Measurements from ENCODE around the gene PAM16. TPM values are rescaled to one million over a fixed set of nuclear protein-coding genes. Genes with fewer than 3 reads are reported as not detected.

PAM16 gene
- total RNA-seq, 4 donors from 2014 or later, result 26.5 to 40.5 (median 29.2) TPM

GRCh38 chr16:4301177-4301576, 49.9 kb downstream of the PAM16 start:
- H3K27me3 ChIP-seq, result no peaks in the 10 kb centered on the region
- no peaks in the 10 kb centered on the region for H3K9me3 ChIP-seq
- H3K27ac ChIP-seq, result no peak overlapping the region
- peaks cover 12 to 19% (median 16%) of the 10 kb centered on the region in 4 donors for H3K4me1 ChIP-seq
- no peak overlapping the region for H3K4me3 ChIP-seq
- intact Hi-C loops (cut with DNase I; ENCODE audit: low total_unique reads), result no loop called here
- TF ChIP-seq CTCF (IDR thresholded peaks at IDR 0.05) (no peak), POLR2AphosphoS5 (IDR thresholded peaks at IDR 0.05) (no peak), POLR2A (IDR thresholded peaks at IDR 0.05) (no peak), EP300 (IDR thresholded peaks at IDR 0.05; ENCODE audit: low read depth) (no peak)
- DNase-seq, result no peak
- 90 to 97% methylated on average over 2 to 4 of the region's 4 CpGs for WGBS, 2 donors (ENCODE audit: low coverage in 1 of 2)
- no peaks in the 10 kb centered on the region for H3K36me3 ChIP-seq
- in situ Hi-C loops (cut with MboI; ENCODE audit: low pct_ligation_motif_present in 1 of 4, low pct_unique_long_range_greater_than_20kb in 1 of 4, low sequenced_read_pairs in 3 of 4), result no loop called here

GRCh38 chr16:4298761-4299522, 52.2 kb downstream of the PAM16 start:
- H3K4me3 ChIP-seq, result no peak overlapping the region
- H3K4me1 ChIP-seq, result peaks cover 15 to 24% (median 20%) of the 10 kb centered on the region in 4 donors
- intact Hi-C loops (cut with DNase I; ENCODE audit: low total_unique reads), result no loop called here
- no peaks in the 10 kb centered on the region for H3K9me3 ChIP-seq
- H3K27me3 ChIP-seq, result no peaks in the 10 kb centered on the region
- peak; percentile 88 for DNase-seq
- in situ Hi-C loops (cut with MboI; ENCODE audit: low pct_ligation_motif_present in 1 of 4, low pct_unique_long_range_greater_than_20kb in 1 of 4, low sequenced_read_pairs in 3 of 4), result no loop called here
- no peaks in the 10 kb centered on the region for H3K36me3 ChIP-seq
- TF ChIP-seq POLR2AphosphoS5 (IDR thresholded peaks at IDR 0.05) (peak; percentile 28 to 73 (median 71)), POLR2A (IDR thresholded peaks at IDR 0.05) (no peak), CTCF (IDR thresholded peaks at IDR 0.05) (no peak), EP300 (IDR thresholded peaks at IDR 0.05; ENCODE audit: low read depth) (no peak)
- WGBS, 2 donors (ENCODE audit: low coverage in 1 of 2), result 29 to 60% methylated on average over 2 to 15 of the region's 15 CpGs
- H3K27ac ChIP-seq, result peak overlapping the region; percentile 71 to 89 (median 81)

GRCh38 chr16:4297480-4297879, 53.6 kb downstream of the PAM16 start:
- 86 to 97% methylated on average over 5 to 6 of the region's 6 CpGs for WGBS, 2 donors (ENCODE audit: low coverage in 1 of 2)
- intact Hi-C loops (cut with DNase I; ENCODE audit: low total_unique reads), result no loop called here
- Histone ChIP-seq H3K4me3 (no peak overlapping the region), H3K36me3 (no peaks in the 10 kb centered on the region), H3K27me3 (no peaks in the 10 kb centered on the region), H3K9me3 (no peaks in the 10 kb centered on the region), H3K27ac (no peak overlapping the region), H3K4me1 (peaks cover 19 to 35% (median 27%) of the 10 kb centered on the region in 4 donors)
- no peak for DNase-seq
- no peak for TF ChIP-seq CTCF (IDR thresholded peaks at IDR 0.05)
- TF ChIP-seq POLR2A (IDR thresholded peaks at IDR 0.05), result no peak
- no peak for TF ChIP-seq POLR2AphosphoS5 (IDR thresholded peaks at IDR 0.05)
- TF ChIP-seq EP300 (IDR thresholded peaks at IDR 0.05; ENCODE audit: low read depth), result no peak
- in situ Hi-C loops (cut with MboI; ENCODE audit: low pct_ligation_motif_present in 1 of 4, low pct_unique_long_range_greater_than_20kb in 1 of 4, low sequenced_read_pairs in 3 of 4), result no loop called here

GRCh38 chr16:4295581-4295980, 55.5 kb downstream of the PAM16 start:
- Histone ChIP-seq H3K4me3 (no peak overlapping the region), H3K9me3 (no peaks in the 10 kb centered on the region), H3K27ac (no peak overlapping the region), H3K27me3 (no peaks in the 10 kb centered on the region), H3K36me3 (no peaks in the 10 kb centered on the region), H3K4me1 (peaks cover 19 to 38% (median 29%) of the 10 kb centered on the region in 4 donors)
- in situ Hi-C loops (cut with MboI; ENCODE audit: low pct_ligation_motif_present in 1 of 4, low pct_unique_long_range_greater_than_20kb in 1 of 4, low sequenced_read_pairs in 3 of 4), result no loop called here
- DNase-seq, result no peak
- TF ChIP-seq EP300 (IDR thresholded peaks at IDR 0.05; ENCODE audit: low read depth), result no peak
- TF ChIP-seq CTCF (IDR thresholded peaks at IDR 0.05), result no peak
- no peak for TF ChIP-seq POLR2A (IDR thresholded peaks at IDR 0.05)
- 61 to 77% methylated on average over 3 to 6 of the region's 6 CpGs for WGBS, 2 donors (ENCODE audit: low coverage in 1 of 2)
- intact Hi-C loops (cut with DNase I; ENCODE audit: low total_unique reads), result no loop called here
